Measurements from ENCODE around the gene USP10. TPM values are rescaled to one million over a fixed set of nuclear protein-coding genes. Genes with fewer than 3 reads are reported as not detected.

Gene USP10
- total RNA-seq, 2 experiments from 2014 or later: 99.3 to 106 TPM

- no peak overlapping the region for H3K4me3 Mint-ChIP-seq
- Histone ChIP-seq H3K4me1 (ENCODE audit: insufficient read depth, low read length) (peaks cover 6% of the 10 kb centered on the region), H3K4me3 (ENCODE audit: low read length) (no peak overlapping the region), H3K9me3 (ENCODE audit: control insufficient read depth in 1 of 2, insufficient read depth in 1 of 2, low read length in 2 of 2) (no peaks in the 10 kb centered on the region), H3K27ac (ENCODE audit: low read depth in 1 of 2, low read length in 2 of 2) (no peak overlapping the region), H3K27me3 (ENCODE audit: control insufficient read depth in 1 of 2, insufficient read depth in 2 of 2, low read length in 2 of 2) (no peaks in the 10 kb centered on the region), H3K36me3 (ENCODE audit: insufficient read depth, low read length) (peaks cover 2% of the 10 kb centered on the region)
- TF ChIP-seq CTCF (IDR thresholded peaks at IDR 0.05): no peak
- H3K4me1 Mint-ChIP-seq (ENCODE audit: low read depth): peaks cover 10% of the 10 kb centered on the region
- no peak overlapping the region for H3K27ac Mint-ChIP-seq
- ATAC-seq (ENCODE audit: poor library complexity) (no peak), DNase-seq (no peak)
- peaks cover 12% of the 10 kb centered on the region for H3K36me3 Mint-ChIP-seq (ENCODE audit: low read depth)
- intact Hi-C loops (cut with DNase I, micrococcal nuclease): loop anchor here in 1 of 2 experiments (5.0 kb wide), 1 partner anchor 51 kb away; no protein-coding TSS in a partner anchor
- no peaks in the 10 kb centered on the region for H3K27me3 Mint-ChIP-seq
- ChIA-PET CTCF (interaction anchor here (1.3 to 3.9 kb wide), 7 partner anchors 8 to 66 kb away, joined by 8 to 40 read pairs (median 10); partner anchors contain the start of gene KLHL36), POLR2A (no interaction called here)
- H3K9me3 Mint-ChIP-seq: no peaks in the 10 kb centered on the region
These were observed 26.6 kb upstream of the USP10 start for GRCh38 chr16:84673203-84673535.

GRCh38 chr16:84673561-84673960 lies 26.2 kb upstream of the USP10 start:
- H3K36me3 Mint-ChIP-seq (ENCODE audit: low read depth): peaks cover 8% of the 10 kb centered on the region
- ChIA-PET POLR2A (no interaction called here), CTCF (interaction anchor here (2.0 to 3.9 kb wide), 3 partner anchors 52 to 66 kb away, joined by 8 to 40 read pairs (median 37); no protein-coding TSS in a partner anchor)
- ATAC-seq (ENCODE audit: poor library complexity) (no peak), DNase-seq (no peak)
- Histone ChIP-seq H3K36me3 (ENCODE audit: insufficient read depth, low read length) (no peaks in the 10 kb centered on the region), H3K4me3 (ENCODE audit: low read length) (no peak overlapping the region), H3K27ac (ENCODE audit: low read depth in 1 of 2, low read length in 2 of 2) (no peak overlapping the region), H3K27me3 (ENCODE audit: control insufficient read depth in 1 of 2, insufficient read depth in 2 of 2, low read length in 2 of 2) (no peaks in the 10 kb centered on the region), H3K4me1 (ENCODE audit: insufficient read depth, low read length) (peaks cover 6% of the 10 kb centered on the region), H3K9me3 (ENCODE audit: control insufficient read depth in 1 of 2, insufficient read depth in 1 of 2, low read length in 2 of 2) (no peaks in the 10 kb centered on the region)
- peaks cover 10% of the 10 kb centered on the region for H3K4me1 Mint-ChIP-seq (ENCODE audit: low read depth)
- no peak overlapping the region for H3K27ac Mint-ChIP-seq
- no peaks in the 10 kb centered on the region for H3K27me3 Mint-ChIP-seq
- H3K4me3 Mint-ChIP-seq: no peak overlapping the region
- no peak for TF ChIP-seq CTCF (IDR thresholded peaks at IDR 0.05)
- H3K9me3 Mint-ChIP-seq: no peaks in the 10 kb centered on the region
- intact Hi-C loops (cut with DNase I, micrococcal nuclease): loop anchor here in 1 of 2 experiments (5.0 kb wide), 1 partner anchor 51 kb away; no protein-coding TSS in a partner anchor

DNA sequence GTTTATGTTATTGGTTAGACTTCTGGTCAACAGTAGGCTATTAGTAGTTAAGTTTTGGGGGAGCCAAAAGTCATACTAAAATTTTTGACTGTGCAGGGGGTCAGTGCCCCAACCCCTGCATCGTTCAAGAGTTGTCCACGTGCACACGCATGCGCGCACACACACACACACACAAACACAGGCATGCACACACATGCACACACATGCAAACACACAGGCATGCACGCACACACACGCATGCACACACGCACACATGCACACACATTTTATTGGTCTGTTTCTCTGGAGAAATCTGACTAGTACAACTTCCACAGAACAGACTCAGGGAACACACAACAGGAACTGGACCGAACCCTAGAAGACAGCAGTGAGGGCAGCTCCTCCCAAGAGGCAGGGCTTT lies 24.4 kb upstream of the USP10 start:
- peaks cover 4% of the 10 kb centered on the region for H3K36me3 Mint-ChIP-seq (ENCODE audit: low read depth)
- no peak for ATAC-seq (ENCODE audit: poor library complexity)
- TF ChIP-seq CTCF (IDR thresholded peaks at IDR 0.05): no peak
- Histone ChIP-seq H3K27ac (ENCODE audit: low read depth in 1 of 2, low read length in 2 of 2) (no peak overlapping the region), H3K36me3 (ENCODE audit: insufficient read depth, low read length) (no peaks in the 10 kb centered on the region), H3K4me3 (ENCODE audit: low read length) (no peak overlapping the region), H3K4me1 (ENCODE audit: insufficient read depth, low read length) (peaks cover 6% of the 10 kb centered on the region), H3K9me3 (ENCODE audit: control insufficient read depth in 1 of 2, insufficient read depth in 1 of 2, low read length in 2 of 2) (no peaks in the 10 kb centered on the region), H3K27me3 (ENCODE audit: control insufficient read depth in 1 of 2, insufficient read depth in 2 of 2, low read length in 2 of 2) (peaks cover 0 to 2% of the 10 kb centered on the region in 2 experiments)
- no peaks in the 10 kb centered on the region for H3K9me3 Mint-ChIP-seq
- H3K27me3 Mint-ChIP-seq: no peaks in the 10 kb centered on the region
- H3K4me1 Mint-ChIP-seq (ENCODE audit: low read depth): peaks cover 10% of the 10 kb centered on the region
- ChIA-PET POLR2A (no interaction called here), CTCF (interaction anchor here (3.9 kb wide), 1 partner anchor 64 kb away, joined by 37 read pairs; no protein-coding TSS in a partner anchor)
- H3K27ac Mint-ChIP-seq: no peak overlapping the region
- intact Hi-C loops (cut with DNase I, micrococcal nuclease): no loop called here
- no peak overlapping the region for H3K4me3 Mint-ChIP-seq
- DNase-seq: no peak
